OCI-LY3 (cell line): ENCODE data around the gene NEURL1.

Experiments
- H2AFZ ChIP-seq: fragments of 200-600, 300-600 bp; shearing (Covaris generic); 2 replicates; pipeline ENCODE4 v1.6.0; 2014; ENCODE audit warnings: antibody characterized with exemption, low read depth, low read length
- H3K27ac ChIP-seq: fragments of 200-600, 300-600 bp; sonication (generic); 2 replicates; pipeline ENCODE4 v1.5.1; 2014; ENCODE audit warnings: mild to moderate bottlenecking, low read length, moderate library complexity, mixed read lengths
- H3K27me3 ChIP-seq: fragments of 200-600, 300-600 bp; sonication (generic); 2 replicates; pipeline ENCODE4 v1.6.1; 2014; ENCODE audit warnings: low read depth, low read length, mixed read lengths
- H3K36me3 ChIP-seq: fragments of 200-600, 300-600 bp; sonication (generic); replicated peaks from 2 replicates; pipeline ENCODE3; 2014; ENCODE audit warnings: low read depth, low read length, mixed read lengths
- H3K4me1 ChIP-seq: fragments of 300-600, 200-600 bp; sonication (generic); 2 replicates; pipeline ENCODE4 v1.6.1; 2014; ENCODE audit warnings: low read length, mixed read lengths
- H3K4me2 ChIP-seq: fragments of 200-600, 300-600 bp; sonication (generic); 2 replicates; pipeline ENCODE4 v1.6.1; 2014; ENCODE audit warnings: low read length, mixed read lengths
- H3K4me3 ChIP-seq: fragments of 300-600, 200-600 bp; sonication (generic); 2 replicates; pipeline ENCODE4 v1.5.1; 2014; ENCODE audit warnings: antibody characterized with exemption, mild to moderate bottlenecking, low read length, moderate library complexity
- H3K79me2 ChIP-seq: fragments of 300-600, 200-600 bp; shearing (Covaris generic); 2 replicates; pipeline ENCODE4 v1.6.1; 2014; ENCODE audit warnings: mild to moderate bottlenecking, low read length, mixed read lengths
- H3K9ac ChIP-seq: fragments of 300-600, 200-600 bp; shearing (Covaris generic); 2 replicates; pipeline ENCODE4 v1.6.0; 2014; ENCODE audit warnings: mild to moderate bottlenecking, low read length, moderate library complexity
- H3K9me3 ChIP-seq: fragments of 200-600, 300-600 bp; shearing (Covaris generic); 2 replicates; pipeline ENCODE4 v1.6.1; 2014; ENCODE audit warnings: low read length, mixed read lengths; ENCODE audit not compliant: insufficient read depth
- H4K20me1 ChIP-seq: fragments of 200-600, 300-600 bp; sonication (generic); 2 replicates; pipeline ENCODE4 v1.6.1; 2016; ENCODE audit warnings: low read length, mixed read lengths; ENCODE audit not compliant: insufficient read depth
- CTCF ChIP-seq: fragments of 200-600, 300-600 bp; sonication (generic); IDR thresholded peaks from 2 replicates; pipeline ENCODE4 v1.5.1; 2014; ENCODE audit warnings: antibody characterized with exemption, low read length, low read depth
- EZH2phosphoT487 ChIP-seq: fragments of 200-600 bp; shearing (Covaris generic); IDR thresholded peaks from 2 replicates; pipeline ENCODE4 v1.6.1; 2018; ENCODE audit warnings: antibody characterized with exemption, mixed run types, low read depth

Gene NEURL1

DNA sequence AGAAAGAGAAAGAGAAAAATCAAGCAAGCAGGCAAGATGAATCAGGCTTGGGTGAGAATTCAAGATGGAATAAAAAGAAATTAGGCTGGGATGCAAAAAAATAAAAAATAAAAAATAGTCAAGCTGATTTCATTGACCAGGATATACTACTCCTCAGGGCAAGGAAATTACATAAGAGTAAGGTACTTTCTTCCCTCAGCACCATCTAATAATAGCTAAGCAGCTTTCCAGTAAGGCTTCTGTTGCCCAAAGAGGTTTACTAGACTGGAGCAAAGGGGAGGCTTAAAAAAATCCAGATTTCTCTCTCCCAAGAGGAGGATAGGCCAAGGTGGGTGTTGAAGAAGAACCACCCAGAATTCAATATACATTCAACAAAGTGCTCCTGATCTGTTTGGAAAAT is 93.6 kb downstream of the NEURL1 start:
- no peaks in the 10 kb centered on the region for H3K79me2 ChIP-seq
- H3K9me3 ChIP-seq: no peaks in the 10 kb centered on the region
- no peaks in the 10 kb centered on the region for H4K20me1 ChIP-seq
- TF ChIP-seq EZH2phosphoT487: no peak
- TF ChIP-seq CTCF: no peak
- no peak overlapping the region for H3K4me3 ChIP-seq
- no peak overlapping the region for H3K4me2 ChIP-seq
- no peaks in the 10 kb centered on the region for H3K27me3 ChIP-seq
- H3K9ac ChIP-seq: no peak overlapping the region
- H3K36me3 ChIP-seq: no peaks in the 10 kb centered on the region
- no peak overlapping the region for H2AFZ ChIP-seq
- H3K4me1 ChIP-seq: no peaks in the 10 kb centered on the region
- H3K27ac ChIP-seq: no peak overlapping the region

DNA sequence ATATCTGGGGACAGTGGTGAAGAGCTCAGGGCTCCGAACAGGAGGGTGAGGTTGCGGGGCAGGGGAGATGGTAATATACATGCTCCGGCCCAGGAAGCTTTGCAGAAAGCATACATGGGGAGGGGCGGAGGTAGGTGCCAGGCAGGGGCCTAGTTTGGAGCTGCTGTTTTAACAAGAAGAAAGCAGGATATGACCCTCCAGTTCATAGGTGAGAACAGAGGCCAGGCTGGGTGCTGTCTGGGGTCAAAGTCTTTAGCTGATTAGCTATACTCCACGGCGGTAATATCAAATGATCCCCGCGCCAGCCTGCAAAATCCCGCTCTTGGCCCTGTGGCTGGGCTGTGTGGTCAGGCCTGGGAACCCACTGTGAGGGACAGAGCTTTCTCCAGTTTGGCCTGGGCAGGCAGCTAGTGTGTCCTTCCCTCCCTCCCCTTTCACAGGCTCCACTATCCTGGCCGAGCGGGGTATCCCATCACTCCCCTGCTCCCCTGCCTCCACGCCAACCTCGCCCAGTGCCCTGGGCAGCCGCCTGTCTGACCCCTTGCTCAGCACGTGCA is 95.6 kb downstream of the NEURL1 start:
- Histone ChIP-seq H3K27ac (no peak overlapping the region), H3K4me3 (no peak overlapping the region), H3K36me3 (no peaks in the 10 kb centered on the region), H3K4me1 (no peaks in the 10 kb centered on the region), H3K79me2 (no peaks in the 10 kb centered on the region), H3K4me2 (no peak overlapping the region), H3K9me3 (no peaks in the 10 kb centered on the region), H4K20me1 (no peaks in the 10 kb centered on the region), H3K9ac (no peak overlapping the region), H3K27me3 (no peaks in the 10 kb centered on the region), H2AFZ (no peak overlapping the region)
- TF ChIP-seq CTCF (no peak), EZH2phosphoT487 (no peak)

- H3K4me3 ChIP-seq: no peak overlapping the region
Observed at GRCh38 chr10:103590060-103590459, 96.6 kb downstream of the NEURL1 start.

GRCh38 chr10:103590744-103591291 is 97.3 kb downstream of the NEURL1 start:
- no peak overlapping the region for H3K9ac ChIP-seq
- no peaks in the 10 kb centered on the region for H3K27me3 ChIP-seq
- H3K9me3 ChIP-seq: no peaks in the 10 kb centered on the region
- no peak overlapping the region for H2AFZ ChIP-seq
- H3K27ac ChIP-seq: no peak overlapping the region
- H3K4me1 ChIP-seq: no peaks in the 10 kb centered on the region
- no peaks in the 10 kb centered on the region for H3K36me3 ChIP-seq
- H3K79me2 ChIP-seq: no peaks in the 10 kb centered on the region
- H4K20me1 ChIP-seq: no peaks in the 10 kb centered on the region
- TF ChIP-seq EZH2phosphoT487: no peak
- TF ChIP-seq CTCF: no peak
- H3K4me3 ChIP-seq: no peak overlapping the region
- no peak overlapping the region for H3K4me2 ChIP-seq

More at GRCh38 chr10:103590060-103590459, 96.6 kb downstream of the NEURL1 start:
- Histone ChIP-seq H3K36me3 (no peaks in the 10 kb centered on the region), H4K20me1 (no peaks in the 10 kb centered on the region), H3K4me2 (no peak overlapping the region), H3K9me3 (no peaks in the 10 kb centered on the region), H3K27me3 (no peaks in the 10 kb centered on the region), H3K27ac (no peak overlapping the region), H3K4me1 (no peaks in the 10 kb centered on the region), H3K79me2 (no peaks in the 10 kb centered on the region), H3K9ac (no peak overlapping the region), H2AFZ (no peak overlapping the region)
- TF ChIP-seq EZH2phosphoT487 (no peak), CTCF (no peak)
